ENCODE results near the gene UGT3A2.

The UGT3A2 gene

DNA sequence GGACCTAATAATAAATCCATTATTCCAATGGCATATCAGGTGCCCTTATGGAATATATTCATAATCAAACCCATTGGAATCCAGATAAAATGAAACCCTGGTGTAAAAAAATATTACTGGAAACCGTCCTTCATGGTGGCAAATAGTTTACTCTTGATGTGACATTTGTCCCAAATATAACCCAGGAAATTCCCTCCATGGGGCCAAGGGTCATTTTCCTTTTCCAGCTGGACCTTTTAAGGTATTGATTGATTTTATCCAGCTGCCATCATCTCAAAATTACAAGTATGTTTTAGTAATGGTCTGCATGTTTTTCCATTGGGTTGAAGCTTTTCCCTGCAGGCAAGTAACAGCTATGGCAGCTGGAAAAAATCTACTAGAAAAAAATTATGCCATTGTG is 67.1 kb downstream of the UGT3A2 start:
- DNase-seq = no peak

DNA sequence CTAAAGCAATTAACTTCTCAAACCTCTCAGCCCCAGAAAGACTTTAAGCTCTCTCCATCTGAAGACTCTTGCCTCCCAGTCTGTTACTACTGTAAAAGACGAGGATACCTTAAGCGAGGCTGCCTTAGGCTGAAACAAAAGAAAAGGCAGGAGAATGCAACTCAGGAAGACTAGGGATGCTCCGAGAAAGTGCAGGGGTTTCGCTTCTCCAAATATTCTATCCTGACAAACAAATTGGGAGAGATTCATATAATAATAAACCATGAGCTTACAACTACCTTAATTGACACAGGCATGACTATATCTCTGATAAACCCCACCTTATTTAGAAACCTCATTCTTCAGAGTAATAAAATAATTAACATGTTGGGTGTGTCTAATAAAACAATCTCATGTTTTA is 70.6 kb downstream of the UGT3A2 start:
- DNase-seq = no peak

DNA sequence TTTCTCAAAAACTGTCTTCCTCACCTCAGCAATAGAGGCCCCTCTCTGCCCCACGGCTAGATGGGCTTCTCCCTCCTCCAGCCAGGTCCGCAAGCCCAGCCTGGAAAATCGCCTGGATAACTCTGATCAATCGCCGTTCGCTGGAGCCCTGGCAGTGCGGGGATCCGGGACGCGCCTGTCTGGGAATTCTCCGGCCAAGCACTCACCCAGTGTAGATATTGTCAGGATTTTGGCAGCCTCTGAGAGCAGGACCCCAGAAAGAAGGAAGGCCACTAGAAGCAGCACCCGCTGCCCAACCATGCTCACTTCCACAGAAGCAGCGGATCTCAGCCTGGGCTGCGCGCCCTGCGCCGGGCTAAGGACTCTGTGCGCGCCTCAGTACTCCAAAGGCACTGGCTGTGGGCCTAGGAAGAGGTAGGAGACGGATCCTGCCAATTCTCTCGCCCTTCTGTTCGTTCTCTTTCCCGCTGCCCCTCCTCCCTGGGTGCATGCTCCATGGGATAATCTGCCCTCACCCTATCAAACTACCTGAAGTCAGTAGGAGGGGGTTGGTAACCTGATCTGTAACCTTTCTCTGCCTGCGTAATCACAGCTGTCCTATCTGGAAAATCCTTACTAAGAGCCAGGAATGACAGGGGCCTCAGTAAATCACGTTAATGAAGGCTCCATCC is 75.6 kb downstream of the UGT3A2 start, which contains the start of gene UGT3A1:
Gene UGT3A1, minus strand, starts transcription at position 450 of the 671 bp plus-strand sequence. Its CDS starts 150 bp downstream, at position 300.
- DNase-seq = no peak

DNA sequence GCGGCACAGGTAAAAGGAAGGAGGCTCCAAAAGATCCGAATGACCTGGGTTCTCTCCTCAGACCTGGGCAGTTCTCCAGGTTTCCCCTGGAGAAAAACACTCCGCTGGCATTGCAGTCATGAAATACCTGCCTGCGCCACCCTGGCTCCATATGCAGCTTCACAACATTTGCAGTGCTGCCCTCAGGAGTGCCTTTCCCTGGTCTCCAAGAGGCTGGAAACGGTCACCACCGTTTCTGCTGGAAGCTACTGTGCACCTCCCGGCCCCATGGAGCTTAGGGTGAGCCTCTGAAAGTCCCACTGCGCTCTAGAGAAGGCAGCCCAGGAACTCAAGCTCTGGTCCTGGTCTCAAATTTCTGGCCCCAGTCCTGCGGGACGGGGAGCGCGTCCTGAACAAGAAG is 76.2 kb downstream of the UGT3A2 start:
- no peak for DNase-seq

DNA sequence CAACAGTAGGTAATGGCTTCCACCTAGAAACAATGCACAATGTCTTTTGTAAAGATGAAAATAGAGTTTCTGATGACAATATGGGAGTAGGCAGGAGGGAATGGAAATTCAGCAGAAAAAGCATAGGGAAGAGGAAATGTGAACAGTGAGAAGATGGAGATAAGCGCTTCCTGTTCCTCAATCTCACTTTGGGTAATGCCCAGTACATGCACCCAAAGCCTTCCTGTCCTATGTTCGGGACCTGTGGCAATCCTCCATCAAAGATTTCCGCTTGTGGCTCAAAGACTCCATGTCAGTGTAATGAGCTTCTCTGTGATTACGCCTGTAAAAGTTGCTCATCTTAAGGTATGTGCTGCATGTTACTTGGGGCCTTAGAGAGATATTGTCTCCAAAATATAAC is 78.2 kb downstream of the UGT3A2 start:
- no peak for DNase-seq

DNA sequence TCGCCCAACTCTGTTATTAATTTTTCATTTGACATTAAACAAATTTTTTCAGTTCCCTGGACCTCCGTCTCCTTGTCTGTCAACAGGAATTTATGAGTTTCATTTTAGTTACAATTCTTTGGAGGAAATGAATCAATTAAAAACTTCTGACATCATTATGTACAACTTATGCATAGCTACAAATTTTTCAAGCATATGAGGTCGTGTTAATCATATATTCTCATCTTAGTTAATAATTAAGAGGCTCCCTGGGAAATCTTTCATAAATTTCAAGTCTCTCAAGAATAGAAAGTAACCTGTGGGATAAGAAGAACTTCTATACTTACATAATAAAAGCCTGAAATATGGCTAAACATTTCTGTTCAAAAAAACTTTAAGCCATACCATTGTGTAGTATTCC is 78.9 kb downstream of the UGT3A2 start:
- DNase-seq = no peak
